GM21447 (cell line): Measurements from ENCODE around the gene PCDHB10.
"Not testable (repeated sequence)": the region's sequence is repeated elsewhere in the genome, so short reads cannot be mapped to it uniquely, and the experiment has no call there.

Experiments
- ATAC-seq: cut with Tn5 transposase; IDR thresholded peaks from one replicate; pipeline ENCODE4 v1.9.1; 2021; ENCODE audit not compliant: unreplicated experiment

The PCDHB10 gene

GRCh38 chr5:141186897-141187512 is 5.1 kb upstream of the PCDHB10 start, which contains the start of gene PCDHB9:
Gene PCDHB9 (plus strand): TSS chr5:141187161. CDS start chr5:141187319, 158 bp downstream.
- ATAC-seq = no peak

GRCh38 chr5:141188682-141189081 is 3.5 kb upstream of the PCDHB10 start:
- not testable (repeated sequence) for ATAC-seq

- ATAC-seq = not testable (repeated sequence)
Measured at GRCh38 chr5:141189131-141189530, 3.0 kb upstream of the PCDHB10 start.

- not testable (repeated sequence) for ATAC-seq
Measured at GRCh38 chr5:141194332-141194731, 2.2 kb downstream of the PCDHB10 start.

- no peak for ATAC-seq
Measured at GRCh38 chr5:141196363-141196762, 4.2 kb downstream of the PCDHB10 start.

- no peak for ATAC-seq
Measured at GRCh38 chr5:141199359-141200235, 7.4 kb downstream of the PCDHB10 start, which contains the start of gene PCDHB11. Gene PCDHB11 (plus strand): TSS chr5:141199627. CDS start chr5:141199775, 148 bp downstream.

GRCh38 chr5:141201126-141201525 is 9.0 kb downstream of the PCDHB10 start:
- not testable (repeated sequence) for ATAC-seq

GRCh38 chr5:141201646-141202045 is 9.5 kb downstream of the PCDHB10 start:
- ATAC-seq = not testable (repeated sequence)

- ATAC-seq = no peak
Measured at GRCh38 chr5:141208478-141208877, 16.3 kb downstream of the PCDHB10 start, which contains the start of gene PCDHB12. Gene PCDHB12 (plus strand): TSS chr5:141208719. CDS start chr5:141208908, 189 bp downstream.

GRCh38 chr5:141210281-141210680 is 18.1 kb downstream of the PCDHB10 start:
- not testable (repeated sequence) for ATAC-seq

- not testable (repeated sequence) for ATAC-seq
Measured at GRCh38 chr5:141210849-141211248, 18.7 kb downstream of the PCDHB10 start.

- not testable (repeated sequence) for ATAC-seq
Measured at GRCh38 chr5:141213656-141214339, 21.6 kb downstream of the PCDHB10 start, which contains the start of gene PCDHB13. Gene PCDHB13 (plus strand): TSS chr5:141213919. CDS start chr5:141214124, 205 bp downstream.

GRCh38 chr5:141214583-141214982 is 22.4 kb downstream of the PCDHB10 start:
- not testable (repeated sequence) for ATAC-seq

- ATAC-seq = not testable (repeated sequence)
Measured at GRCh38 chr5:141215504-141215903, 23.4 kb downstream of the PCDHB10 start.

- not testable (repeated sequence) for ATAC-seq
Measured at GRCh38 chr5:141216035-141216434, 23.9 kb downstream of the PCDHB10 start.

- no peak for ATAC-seq
Measured at GRCh38 chr5:141223112-141223783, 31.1 kb downstream of the PCDHB10 start, which contains the start of gene PCDHB14. Gene PCDHB14 (plus strand): TSS chr5:141223343. CDS start chr5:141223506, 163 bp downstream.

- ATAC-seq = not testable (repeated sequence)
Measured at GRCh38 chr5:141224844-141225243, 32.7 kb downstream of the PCDHB10 start.

GRCh38 chr5:141225421-141225820 is 33.3 kb downstream of the PCDHB10 start:
- ATAC-seq = not testable (repeated sequence)

GRCh38 chr5:141234109-141234667 is 42.0 kb downstream of the PCDHB10 start:
- no peak for ATAC-seq

- not testable (repeated sequence) for ATAC-seq
Measured at GRCh38 chr5:141235922-141236321, 43.8 kb downstream of the PCDHB10 start.
